HG02759 (cell line): ENCODE measurements around the gene CPA1.
"Not testable (repeated sequence)": the region's sequence is repeated elsewhere in the genome, so short reads cannot be mapped to it uniquely, and the experiment has no call there.

Experiments used
- ATAC-seq: cut with Tn5 transposase; IDR thresholded peaks from one replicate; pipeline ENCODE4 v1.9.1; 2021; ENCODE audit warnings: mild to moderate bottlenecking, moderate library complexity; ENCODE audit not compliant: unreplicated experiment

The CPA1 gene

DNA sequence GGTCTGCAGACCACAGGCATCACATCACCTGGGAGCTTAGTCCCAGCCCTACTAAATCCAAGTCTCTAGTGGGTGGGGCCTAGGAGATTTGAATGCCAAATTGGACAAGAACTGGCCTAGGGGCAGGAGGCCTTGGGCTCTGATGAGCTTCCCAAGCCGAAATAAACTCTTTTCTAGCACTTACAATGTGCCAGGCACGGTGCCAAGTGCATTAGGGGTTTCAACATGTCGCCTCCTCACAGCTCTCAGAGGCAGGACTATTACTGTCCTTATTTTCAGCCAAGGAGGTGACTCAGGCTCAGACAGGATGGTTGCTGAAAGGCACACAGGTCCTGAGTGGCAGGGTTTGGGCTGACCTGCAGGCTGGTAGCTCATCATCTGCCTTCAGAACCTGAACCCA is 9.2 kb upstream of the CPA1 start:
- ATAC-seq, result no peak

DNA sequence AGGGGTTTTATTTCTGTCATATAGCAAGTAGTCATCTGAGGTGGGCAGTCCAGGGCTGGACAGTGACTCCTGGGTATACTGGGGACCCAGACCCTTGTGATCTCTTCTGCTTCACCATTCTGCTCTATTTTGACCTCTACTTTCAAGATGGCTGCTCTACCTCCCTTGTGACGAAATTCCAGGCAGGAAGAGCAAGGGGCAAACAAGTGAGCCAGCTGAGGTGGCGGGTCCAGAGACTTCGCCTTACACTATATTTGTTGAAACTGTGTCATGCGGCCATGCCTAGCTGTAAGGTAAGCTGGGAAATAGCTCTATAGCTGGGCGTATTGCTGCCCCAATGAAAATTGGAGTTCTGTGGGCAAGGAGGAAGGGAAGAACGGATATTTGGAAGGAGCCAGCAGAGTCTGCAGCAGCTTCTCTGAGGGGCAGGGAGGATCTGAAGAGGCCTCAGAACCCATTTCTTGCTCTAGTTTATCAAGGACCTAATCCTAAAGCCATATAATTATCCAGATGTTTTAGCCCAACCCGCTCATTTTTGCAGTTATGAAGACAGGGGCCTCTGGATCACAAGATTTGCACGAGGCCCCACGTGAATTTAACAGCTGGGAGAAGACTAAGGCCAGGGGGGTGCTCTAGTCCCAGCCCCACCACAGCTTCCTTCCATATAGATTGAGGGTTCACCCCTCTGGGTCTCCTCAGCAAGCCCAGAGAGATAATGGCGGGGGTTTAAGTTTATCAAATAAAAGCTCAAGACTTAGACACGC is 7.7 kb upstream of the CPA1 start:
- ATAC-seq, result no peak

DNA sequence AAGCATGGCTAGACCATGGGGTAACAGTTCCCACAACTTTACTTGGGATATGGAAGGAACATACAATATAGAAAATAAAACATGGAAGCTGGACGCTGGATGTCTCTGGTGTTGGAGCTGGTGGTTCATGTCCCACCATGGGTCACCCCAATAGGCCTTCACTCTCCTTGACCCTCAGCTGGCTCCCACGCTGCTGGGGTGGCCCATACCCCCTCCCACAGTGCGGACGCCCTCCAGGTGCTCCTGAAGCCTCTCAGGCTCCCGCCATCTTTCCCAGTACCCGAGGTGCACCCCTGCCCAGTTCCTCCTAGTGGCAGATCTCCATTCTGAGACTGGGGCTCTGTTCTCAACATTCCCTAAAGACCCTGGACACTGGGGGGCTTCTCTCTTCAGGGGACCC is 5.8 kb upstream of the CPA1 start:
- no peak for ATAC-seq

DNA sequence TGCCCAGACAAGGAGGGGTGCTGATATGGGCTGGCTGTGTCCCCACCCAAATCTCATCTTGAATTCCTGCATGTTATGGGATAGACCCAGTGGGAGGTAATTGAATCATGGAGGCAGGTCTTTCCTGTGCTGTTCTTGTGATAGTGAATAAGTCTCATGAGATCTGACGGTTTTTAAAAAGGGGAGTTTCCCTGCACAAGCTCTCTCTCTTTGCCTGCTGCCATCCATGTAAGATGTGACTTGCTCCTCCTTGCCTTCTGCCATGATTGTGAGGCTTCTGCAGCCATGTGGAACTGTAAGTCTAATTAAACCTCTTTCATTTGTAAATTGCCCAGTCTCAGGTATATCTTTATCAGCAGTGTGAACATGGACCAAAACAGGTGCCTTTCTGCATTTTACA is 3.8 kb upstream of the CPA1 start:
- not testable (repeated sequence) for ATAC-seq

DNA sequence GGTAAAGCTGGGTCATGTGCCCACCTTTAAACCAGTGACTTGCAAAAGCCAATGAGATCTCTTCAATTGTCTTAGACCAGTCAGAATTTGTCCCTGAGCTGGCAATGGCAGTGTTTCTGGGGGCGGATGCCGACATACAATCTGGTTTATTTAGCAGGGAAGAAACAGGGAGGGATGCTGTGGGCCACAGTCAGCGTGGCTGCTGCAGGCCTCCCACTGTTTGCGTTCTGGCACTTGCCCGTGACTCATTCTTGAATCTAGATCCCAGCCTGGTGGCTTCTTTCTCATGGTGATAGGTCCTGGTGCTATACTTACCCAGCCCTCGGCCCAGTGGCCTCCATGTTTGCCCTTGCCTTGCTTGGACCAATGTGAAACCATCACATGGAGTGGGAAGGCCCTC is 3.1 kb upstream of the CPA1 start:
- no peak for ATAC-seq

DNA sequence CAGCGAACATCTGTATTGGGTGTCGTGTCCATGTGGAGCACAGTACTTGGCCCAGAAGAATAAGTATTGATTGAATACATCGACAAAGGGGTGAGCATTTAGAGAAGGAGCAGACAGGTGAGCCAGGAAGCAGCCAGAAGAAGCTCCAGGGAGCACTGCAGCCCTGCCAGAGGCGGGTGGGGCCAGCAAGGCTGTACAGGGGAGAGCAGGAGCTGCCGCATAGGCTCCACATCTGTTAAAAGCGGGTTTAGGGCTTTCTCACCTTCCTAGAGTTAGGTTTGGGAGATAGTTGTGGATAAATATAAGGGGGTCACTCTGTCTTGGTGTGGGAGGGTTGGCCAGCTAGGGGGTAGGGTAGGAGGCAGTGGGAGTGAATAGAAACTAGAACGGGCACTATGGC is 1.3 kb upstream of the CPA1 start:
- no peak for ATAC-seq

DNA sequence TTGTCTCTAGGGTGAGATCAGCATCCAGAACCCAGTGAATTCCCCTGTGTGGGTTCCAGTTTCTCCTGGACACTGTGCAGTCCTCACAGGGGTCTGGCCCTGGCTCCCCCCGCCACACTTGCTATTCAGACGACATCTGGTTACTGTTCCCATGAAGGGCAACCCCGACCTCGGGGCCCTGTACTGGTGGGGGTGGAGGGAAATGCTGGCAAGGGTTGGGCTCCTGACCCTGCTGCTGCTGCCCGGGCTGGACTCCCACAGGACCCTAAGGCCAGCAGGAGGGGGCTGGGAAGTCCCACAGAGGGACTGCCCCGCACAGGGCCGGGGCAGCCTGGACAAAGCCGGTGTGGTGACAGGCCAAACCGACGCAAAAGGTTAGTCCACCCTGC is 768 bp upstream of the CPA1 start:
- no peak for ATAC-seq

DNA sequence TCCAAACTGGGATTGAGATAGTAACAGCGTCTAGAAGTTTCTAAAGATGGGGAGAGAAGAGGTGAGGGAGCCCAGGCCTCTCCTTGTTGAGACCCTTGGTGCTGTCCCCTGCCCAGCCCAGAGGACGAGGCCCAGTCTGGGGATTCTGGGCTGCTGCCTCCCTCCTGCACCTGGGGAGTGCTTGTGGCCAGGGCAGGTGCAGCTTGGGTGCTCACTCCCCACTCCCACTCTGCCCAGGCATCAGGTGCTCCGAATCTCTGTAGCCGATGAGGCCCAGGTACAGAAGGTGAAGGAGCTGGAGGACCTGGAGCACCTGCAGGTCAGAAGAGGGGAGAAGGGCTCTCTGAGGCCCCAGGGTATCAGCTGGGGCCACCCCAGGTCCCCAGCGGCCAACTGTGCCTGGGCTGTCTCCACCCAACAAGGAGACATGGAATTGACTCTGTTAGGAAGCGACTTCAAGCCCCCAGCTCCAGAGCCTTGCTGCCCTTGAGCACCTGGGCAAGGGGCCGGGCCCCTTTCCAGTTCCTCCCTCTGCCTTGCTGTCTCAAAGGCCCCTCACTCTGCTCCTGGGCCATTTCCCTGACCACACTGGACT is 664 bp downstream of the CPA1 start:
- ATAC-seq, result no peak

DNA sequence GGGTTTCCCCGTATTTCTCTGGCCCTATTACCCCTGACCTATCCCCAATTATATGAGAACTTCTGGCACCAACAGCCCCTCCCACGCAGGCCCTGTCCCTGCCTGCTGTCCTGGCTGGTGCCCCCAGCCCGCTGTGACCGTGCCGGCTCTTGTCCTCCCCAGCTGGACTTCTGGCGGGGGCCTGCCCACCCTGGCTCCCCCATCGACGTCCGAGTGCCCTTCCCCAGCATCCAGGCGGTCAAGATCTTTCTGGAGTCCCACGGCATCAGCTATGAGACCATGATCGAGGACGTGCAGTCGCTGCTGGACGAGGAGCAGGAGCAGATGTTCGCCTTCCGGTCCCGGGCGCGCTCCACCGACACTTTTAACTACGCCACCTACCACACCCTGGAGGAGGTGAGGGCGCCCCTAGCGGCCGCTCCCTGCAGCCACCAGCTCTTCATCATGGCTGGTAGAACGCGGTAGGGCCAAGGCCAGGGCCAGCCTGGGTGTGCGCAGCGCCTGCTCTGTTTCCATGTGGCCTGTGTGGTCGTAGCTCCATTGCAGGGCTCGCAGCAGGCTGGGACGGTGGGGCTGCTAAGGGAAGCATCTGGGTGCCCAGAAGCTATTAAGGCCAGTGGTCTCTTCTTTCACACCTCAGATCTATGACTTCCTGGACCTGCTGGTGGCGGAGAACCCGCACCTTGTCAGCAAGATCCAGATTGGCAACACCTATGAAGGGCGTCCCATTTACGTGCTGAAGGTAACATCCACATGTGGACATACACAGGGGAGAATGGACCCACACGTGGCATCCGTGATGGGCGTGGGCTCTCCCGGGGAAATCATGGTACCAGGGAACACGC is 1.4 kb downstream of the CPA1 start:
- no peak for ATAC-seq

DNA sequence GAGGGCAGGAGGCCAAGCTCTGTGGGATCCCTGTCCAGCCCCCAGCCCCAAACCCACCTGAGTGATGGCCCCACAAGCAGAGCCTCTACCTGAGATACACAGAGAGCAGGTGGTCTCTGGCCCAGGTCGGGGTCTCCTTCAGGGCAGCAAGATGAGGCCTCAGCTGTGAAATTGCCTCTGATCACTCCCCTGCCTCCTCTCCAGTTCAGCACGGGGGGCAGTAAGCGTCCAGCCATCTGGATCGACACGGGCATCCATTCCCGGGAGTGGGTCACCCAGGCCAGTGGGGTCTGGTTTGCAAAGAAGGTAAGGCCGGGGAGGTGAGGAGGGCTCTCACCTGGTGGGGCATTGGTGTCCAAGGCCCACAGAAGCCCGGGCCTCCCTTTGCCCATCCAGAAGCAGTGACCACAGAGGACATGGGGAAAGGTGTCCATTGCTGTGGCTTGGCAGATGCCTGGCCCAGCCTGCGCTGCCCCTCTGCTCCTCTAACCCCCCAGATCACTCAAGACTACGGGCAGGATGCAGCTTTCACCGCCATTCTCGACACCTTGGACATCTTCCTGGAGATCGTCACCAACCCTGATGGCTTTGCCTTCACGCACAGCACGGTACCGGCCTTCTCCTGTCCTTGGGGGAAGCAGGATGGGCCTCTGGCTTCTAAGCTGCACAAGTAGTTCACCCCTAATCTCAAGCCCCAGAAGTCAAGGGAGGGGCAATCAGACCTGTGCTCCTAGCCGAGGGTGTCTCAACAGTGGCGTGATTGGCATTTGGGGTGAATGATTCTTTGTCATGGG is 3.1 kb downstream of the CPA1 start:
- ATAC-seq, result no peak

DNA sequence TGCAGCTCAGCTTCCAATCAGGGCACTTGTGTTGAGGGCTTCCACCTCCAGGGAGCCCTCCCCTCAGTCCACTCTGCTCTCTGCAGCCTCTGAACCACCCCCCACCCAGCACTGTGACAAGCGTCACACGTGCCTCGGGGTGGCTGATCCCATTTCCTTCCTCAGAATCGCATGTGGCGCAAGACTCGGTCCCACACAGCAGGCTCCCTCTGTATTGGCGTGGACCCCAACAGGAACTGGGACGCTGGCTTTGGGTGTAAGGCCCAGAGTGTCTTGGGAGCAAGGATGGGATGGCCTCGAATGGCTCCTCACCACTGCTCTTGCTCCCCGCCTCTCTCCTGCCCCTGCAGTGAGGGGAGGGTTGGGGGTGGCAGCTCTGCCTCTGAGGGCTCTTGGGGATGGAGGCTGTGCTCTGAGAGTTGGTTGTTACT is 4.1 kb downstream of the CPA1 start:
- no peak for ATAC-seq

DNA sequence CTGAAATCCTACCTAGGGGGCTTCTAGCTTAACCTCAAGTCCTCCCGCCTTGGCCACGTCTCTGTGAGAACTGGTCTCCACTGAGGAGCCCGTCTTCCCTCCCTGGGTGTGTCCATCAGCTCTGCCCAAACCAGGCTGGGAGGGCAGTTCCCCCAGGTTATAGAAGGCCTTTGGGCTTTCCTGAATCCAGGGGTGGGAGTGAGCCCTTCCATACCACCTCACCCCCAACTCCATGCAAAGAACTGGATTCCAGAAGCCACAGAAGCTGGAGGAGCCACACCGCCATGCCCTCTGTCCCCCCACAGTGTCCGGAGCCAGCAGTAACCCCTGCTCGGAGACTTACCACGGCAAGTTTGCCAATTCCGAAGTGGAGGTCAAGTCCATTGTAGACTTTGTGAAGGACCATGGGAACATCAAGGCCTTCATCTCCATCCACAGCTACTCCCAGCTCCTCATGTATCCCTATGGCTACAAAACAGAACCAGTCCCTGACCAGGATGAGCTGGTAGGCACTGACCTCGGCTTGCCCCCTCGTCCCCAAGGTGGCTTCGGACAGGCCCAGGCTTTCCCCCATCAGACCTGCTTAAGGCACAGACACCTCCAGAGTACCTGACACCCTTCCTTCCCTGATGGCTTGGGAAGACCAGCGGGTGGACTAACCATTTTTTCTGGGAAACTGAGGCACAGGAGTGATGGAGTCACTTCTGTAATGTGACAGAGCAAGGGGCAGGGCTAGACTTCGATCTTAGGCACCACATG is 4.7 kb downstream of the CPA1 start:
- ATAC-seq, result no peak

DNA sequence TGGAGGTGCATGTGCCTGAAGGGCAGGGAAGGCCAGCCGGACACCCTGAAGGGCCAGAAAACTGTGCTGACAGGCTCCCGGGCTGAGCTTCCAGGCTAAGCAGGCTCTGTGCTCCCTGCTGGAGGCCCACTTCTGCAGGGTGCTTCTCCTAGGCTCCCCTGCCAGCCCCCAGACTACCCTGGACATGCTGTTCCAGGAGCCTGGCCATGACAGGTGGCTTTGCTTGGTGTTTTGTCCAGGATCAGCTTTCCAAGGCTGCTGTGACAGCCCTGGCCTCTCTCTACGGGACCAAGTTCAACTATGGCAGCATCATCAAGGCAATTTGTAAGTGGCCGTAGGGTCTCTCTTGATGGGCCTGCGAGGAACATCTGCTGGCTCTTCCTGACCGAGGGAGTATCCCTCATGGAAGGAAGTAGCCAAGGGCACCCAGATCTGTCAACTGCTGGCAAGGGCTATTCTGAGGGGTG is 5.3 kb downstream of the CPA1 start:
- no peak for ATAC-seq

DNA sequence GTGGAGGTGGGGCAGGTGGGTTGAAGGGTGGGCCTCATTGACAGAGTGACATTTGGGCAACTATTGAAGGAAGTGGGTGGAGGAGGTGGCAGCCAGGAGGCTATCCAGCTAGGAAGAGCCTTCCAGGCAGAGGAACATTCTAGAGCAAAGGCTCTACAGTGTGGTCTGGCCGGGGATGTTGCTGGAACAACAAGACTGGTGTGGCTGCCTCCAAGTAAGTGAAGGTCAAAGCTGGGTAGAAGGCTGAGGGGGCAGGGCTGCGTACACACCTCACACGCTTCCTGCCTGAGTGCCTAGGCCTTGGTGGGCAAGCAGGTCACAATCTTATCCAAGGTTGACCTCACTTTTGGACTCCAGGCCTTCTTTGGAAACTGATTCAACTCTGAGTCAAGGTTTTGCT is 6.6 kb downstream of the CPA1 start:
- ATAC-seq, result no peak

DNA sequence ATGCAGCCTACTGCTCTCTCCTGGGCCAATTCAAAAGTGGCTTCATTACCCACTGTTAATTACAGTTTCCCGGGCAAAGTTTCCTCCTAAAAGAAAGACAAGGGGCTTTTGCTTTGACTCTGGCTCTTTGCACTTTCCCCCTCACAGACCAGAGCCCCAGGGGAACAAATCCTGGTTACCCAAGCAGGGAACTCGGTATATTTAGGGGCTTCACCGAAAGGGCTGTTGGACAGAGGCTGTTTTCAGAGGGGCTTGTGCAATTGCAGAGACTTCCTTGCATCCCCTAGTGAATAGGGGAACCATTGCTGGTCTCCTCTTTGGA is 7.0 kb downstream of the CPA1 start:
- no peak for ATAC-seq

DNA sequence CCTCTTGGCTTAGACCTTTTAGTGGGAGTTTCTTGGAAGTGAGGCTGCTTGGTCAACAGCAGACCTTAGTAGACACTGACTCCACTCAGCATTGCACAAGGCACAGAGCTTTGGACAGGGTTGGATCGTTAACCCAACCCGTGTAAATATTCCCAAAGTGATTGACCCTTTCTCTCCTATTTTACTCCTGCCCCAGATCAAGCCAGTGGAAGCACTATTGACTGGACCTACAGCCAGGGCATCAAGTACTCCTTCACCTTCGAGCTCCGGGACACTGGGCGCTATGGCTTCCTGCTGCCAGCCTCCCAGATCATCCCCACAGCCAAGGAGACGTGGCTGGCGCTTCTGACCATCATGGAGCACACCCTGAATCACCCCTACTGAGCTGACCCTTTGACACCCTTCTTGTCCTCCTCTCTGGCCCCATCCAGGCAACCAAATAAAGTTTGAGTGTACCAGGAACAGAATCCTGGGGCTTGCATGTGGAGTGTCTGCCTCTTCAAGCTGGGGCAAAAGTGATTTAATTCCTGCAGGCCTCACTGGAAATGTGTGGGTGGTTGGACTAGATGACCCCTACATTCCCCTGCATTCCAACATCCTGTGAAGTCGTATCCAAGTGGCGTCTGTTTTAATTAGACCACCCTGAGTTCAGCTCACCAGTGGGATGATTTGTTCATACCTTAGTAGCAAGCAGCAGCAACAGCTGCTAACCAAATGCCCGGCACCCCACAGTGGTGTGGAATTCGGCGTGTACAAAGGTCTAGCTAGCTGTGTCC is 7.5 kb downstream of the CPA1 start:
- ATAC-seq, result no peak

DNA sequence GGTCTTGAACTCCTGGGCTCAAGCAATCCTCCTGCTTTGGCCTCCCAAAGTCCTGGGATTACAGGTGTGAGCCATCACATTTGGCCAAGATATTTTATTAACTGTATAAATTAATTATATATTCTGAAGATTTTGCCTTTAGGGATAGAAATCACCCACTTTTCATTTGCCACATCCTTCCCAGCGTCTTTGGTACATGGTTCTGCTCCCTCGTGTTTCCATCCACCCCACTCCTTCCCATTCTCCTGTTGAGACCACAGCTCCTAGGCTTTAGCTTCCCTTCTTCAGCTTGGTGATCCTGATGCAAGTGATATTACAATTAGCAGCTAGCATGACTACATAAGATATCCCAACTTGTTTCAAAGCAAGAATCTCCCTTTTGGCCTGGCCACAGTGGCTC is 8.4 kb downstream of the CPA1 start:
- no peak for ATAC-seq

DNA sequence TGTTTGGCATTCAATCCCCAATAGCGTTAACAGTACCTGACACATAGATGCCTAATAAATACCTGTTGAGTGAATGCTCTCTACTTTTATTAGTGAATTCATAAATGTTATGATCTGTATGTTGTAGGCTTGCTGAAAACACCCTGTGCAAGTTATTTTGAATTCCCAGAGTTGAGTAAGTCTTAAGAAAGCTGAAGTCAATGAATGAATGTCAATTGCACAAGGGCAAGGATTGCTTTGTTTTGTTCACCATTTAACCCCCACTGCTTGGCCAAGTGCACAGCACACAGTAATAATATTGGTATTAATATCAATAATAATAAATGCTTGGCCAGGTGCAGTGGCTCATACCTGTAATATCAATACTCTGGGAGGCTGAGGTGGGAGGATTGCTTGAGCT is 10.2 kb downstream of the CPA1 start:
- no peak for ATAC-seq

DNA sequence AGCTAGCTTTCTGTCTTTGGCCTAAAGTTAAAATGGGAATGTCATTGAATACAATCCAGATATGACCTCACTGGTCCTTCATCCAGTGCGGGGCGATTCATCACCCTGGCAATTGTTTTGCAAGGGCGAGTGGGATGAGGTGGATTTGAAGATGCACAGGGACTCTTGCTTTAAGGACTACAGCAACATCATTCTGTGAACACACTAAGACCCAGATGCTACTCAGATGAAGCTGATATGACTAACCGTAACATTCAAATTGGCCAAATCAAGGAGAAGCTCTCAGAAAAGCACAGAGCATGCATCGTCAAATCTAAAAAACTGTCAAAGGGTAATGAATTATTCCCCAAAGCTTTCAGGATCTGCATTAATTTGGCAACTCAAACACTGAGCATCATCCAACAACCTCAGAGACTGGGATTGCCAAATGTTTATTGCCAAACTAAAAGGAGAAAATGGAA is 12.8 kb downstream of the CPA1 start:
- ATAC-seq, result no peak
